ENCODE data around the gene FANCC.

FANCC gene

GRCh38 chr9:95094002-95094401 is 223.5 kb downstream of the FANCC start:
- no peak for ATAC-seq (ENCODE audit: insufficient read depth, low read depth)
- Histone ChIP-seq H3K4me3 (ENCODE audit: low read depth in 1 of 2, low read length in 2 of 2) (no peak overlapping the region), H3K36me3 (ENCODE audit: insufficient read depth, low read length) (no peaks in the 10 kb centered on the region), H2AFZ (ENCODE audit: low read depth, low read length) (no peak overlapping the region), H3K27me3 (ENCODE audit: insufficient read depth, low read length, poor library complexity) (no peaks in the 10 kb centered on the region), H3K9ac (ENCODE audit: low read depth, low read length) (no peak overlapping the region), H3K9me3 (ENCODE audit: insufficient read depth, low read length, severe bottlenecking) (no peaks in the 10 kb centered on the region), H4K20me1 (ENCODE audit: insufficient read depth, low read length) (no peaks in the 10 kb centered on the region), H3K4me2 (ENCODE audit: insufficient read depth, low read length) (no peak overlapping the region), H3K27ac (ENCODE audit: low read length) (no peak overlapping the region), H3K79me2 (ENCODE audit: insufficient read depth, low read length) (no peaks in the 10 kb centered on the region), H3K4me1 (ENCODE audit: insufficient read depth, low read length) (no peaks in the 10 kb centered on the region)
- TF ChIP-seq CTCF (IDR thresholded peaks at IDR 0.05; ENCODE audit: borderline replicate concordance, extremely low read depth, low read length, poor library complexity, severe bottlenecking), result no peak
- no peak for TF ChIP-seq EZH2 (IDR thresholded peaks at IDR 0.05; ENCODE audit: borderline replicate concordance, low read depth, low read length, severe bottlenecking)
- no peak for DNase-seq

DNA sequence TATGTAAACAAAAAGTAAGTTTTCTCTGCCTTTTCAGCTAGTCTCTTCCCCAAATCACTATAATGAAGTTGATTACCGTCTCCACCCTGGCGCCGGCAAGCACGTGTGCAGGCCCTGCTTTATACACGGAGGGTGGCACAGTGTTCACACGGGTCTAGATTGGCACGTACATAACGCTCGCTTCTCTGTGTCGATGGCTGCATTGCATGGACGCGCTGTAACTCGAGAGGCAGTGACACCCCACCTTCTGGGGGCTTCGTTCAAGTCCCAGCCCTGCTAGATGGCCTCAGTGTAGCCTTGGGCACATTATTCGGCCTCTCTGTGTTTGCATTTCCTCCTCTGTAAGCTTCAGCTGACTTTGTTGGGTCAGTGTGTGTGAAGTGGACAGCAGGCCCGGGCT is 223.9 kb downstream of the FANCC start:
- Histone ChIP-seq H3K27me3 (ENCODE audit: insufficient read depth, low read length, poor library complexity) (no peaks in the 10 kb centered on the region), H2AFZ (ENCODE audit: low read depth, low read length) (no peak overlapping the region), H3K9me3 (ENCODE audit: insufficient read depth, low read length, severe bottlenecking) (no peaks in the 10 kb centered on the region), H3K36me3 (ENCODE audit: insufficient read depth, low read length) (no peaks in the 10 kb centered on the region), H3K4me3 (ENCODE audit: low read depth in 1 of 2, low read length in 2 of 2) (no peak overlapping the region), H3K27ac (ENCODE audit: low read length) (no peak overlapping the region), H3K79me2 (ENCODE audit: insufficient read depth, low read length) (no peaks in the 10 kb centered on the region), H3K9ac (ENCODE audit: low read depth, low read length) (no peak overlapping the region), H4K20me1 (ENCODE audit: insufficient read depth, low read length) (no peaks in the 10 kb centered on the region), H3K4me1 (ENCODE audit: insufficient read depth, low read length) (no peaks in the 10 kb centered on the region), H3K4me2 (ENCODE audit: insufficient read depth, low read length) (no peak overlapping the region)
- ATAC-seq (ENCODE audit: insufficient read depth, low read depth), result no peak
- no peak for DNase-seq
- no peak for TF ChIP-seq CTCF (IDR thresholded peaks at IDR 0.05; ENCODE audit: borderline replicate concordance, extremely low read depth, low read length, poor library complexity, severe bottlenecking)

DNA sequence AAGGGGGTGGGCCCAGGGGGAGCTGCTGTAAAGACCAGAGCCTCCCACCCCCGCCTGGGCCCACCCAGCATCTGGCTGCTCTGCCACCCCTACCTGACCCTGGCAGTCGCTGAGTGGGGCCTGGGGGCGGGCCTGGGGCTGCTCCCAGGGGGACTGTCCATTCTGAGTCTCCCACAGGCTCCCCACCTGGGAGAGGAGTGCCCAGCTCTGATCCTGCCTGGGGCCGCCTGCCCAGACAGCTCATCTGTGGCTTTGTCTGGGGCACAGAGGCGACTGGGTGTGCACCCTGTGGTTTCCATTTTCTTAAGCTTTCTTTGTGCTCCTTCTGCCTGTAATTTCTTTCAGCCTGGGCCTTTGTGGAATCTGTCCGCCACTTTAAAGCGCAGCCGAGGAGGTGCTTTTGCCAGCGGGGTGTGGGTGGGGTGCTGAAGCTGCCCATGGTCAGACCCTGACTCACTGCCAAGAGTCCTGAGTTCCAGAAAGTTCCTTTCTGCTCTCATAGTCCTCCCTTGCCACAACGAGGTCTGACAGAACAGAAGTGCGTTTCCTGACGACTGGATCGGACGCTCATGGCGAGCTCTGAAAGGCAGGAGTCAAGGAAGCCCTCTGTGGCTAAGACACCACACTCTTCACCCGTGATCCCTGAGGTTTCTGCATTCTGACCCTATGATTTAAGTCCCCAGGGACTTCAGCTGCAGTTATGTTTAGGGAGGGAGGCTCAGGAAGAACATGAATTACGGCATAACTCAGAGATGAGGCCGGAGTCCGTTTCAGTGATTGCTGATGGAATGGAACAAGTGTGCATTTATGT is 225.0 kb downstream of the FANCC start:
- TF ChIP-seq CTCF (IDR thresholded peaks at IDR 0.05; ENCODE audit: borderline replicate concordance, extremely low read depth, low read length, poor library complexity, severe bottlenecking), result no peak
- no peak for TF ChIP-seq EZH2 (IDR thresholded peaks at IDR 0.05; ENCODE audit: borderline replicate concordance, low read depth, low read length, severe bottlenecking)
- Histone ChIP-seq H3K27me3 (ENCODE audit: insufficient read depth, low read length, poor library complexity) (no peaks in the 10 kb centered on the region), H2AFZ (ENCODE audit: low read depth, low read length) (no peak overlapping the region), H3K79me2 (ENCODE audit: insufficient read depth, low read length) (no peaks in the 10 kb centered on the region), H3K4me3 (ENCODE audit: low read depth in 1 of 2, low read length in 2 of 2) (no peak overlapping the region), H3K27ac (ENCODE audit: low read length) (no peak overlapping the region), H3K4me2 (ENCODE audit: insufficient read depth, low read length) (no peak overlapping the region), H4K20me1 (ENCODE audit: insufficient read depth, low read length) (no peaks in the 10 kb centered on the region), H3K4me1 (ENCODE audit: insufficient read depth, low read length) (no peaks in the 10 kb centered on the region), H3K9ac (ENCODE audit: low read depth, low read length) (no peak overlapping the region), H3K36me3 (ENCODE audit: insufficient read depth, low read length) (no peaks in the 10 kb centered on the region), H3K9me3 (ENCODE audit: insufficient read depth, low read length, severe bottlenecking) (no peaks in the 10 kb centered on the region)
- ATAC-seq (ENCODE audit: insufficient read depth, low read depth) (peak; percentile 60), DNase-seq (peak; percentile 22)

Measured in DND-41 (cell line).